Measurements from ENCODE around the gene TSPO. TPM values are rescaled to one million over a fixed set of nuclear protein-coding genes. Genes with fewer than 3 reads are reported as not detected.

Gene TSPO
- total RNA-seq, 4 donors from 2014 or later, result 276 to 910 (median 610) TPM

DNA sequence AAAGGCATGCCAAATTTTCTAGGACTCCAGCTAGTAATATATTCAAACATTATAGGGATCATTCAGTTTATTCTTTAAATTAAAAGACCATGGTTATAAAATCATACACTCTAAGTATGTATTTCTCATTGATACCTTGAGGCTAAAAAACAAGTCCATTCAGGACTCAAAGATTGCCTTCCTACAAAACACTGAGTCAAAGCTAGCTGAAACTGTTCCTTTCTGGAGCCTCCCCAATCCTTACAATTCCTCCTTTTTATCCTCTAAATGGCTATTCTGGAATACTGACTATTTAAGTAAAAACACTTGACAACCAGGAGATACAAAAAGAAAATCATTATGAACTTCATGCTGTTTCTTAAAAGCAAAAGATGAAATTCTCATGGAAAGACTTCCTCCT lies 40.5 kb downstream of the TSPO start:
- TF ChIP-seq, protein P1, sequence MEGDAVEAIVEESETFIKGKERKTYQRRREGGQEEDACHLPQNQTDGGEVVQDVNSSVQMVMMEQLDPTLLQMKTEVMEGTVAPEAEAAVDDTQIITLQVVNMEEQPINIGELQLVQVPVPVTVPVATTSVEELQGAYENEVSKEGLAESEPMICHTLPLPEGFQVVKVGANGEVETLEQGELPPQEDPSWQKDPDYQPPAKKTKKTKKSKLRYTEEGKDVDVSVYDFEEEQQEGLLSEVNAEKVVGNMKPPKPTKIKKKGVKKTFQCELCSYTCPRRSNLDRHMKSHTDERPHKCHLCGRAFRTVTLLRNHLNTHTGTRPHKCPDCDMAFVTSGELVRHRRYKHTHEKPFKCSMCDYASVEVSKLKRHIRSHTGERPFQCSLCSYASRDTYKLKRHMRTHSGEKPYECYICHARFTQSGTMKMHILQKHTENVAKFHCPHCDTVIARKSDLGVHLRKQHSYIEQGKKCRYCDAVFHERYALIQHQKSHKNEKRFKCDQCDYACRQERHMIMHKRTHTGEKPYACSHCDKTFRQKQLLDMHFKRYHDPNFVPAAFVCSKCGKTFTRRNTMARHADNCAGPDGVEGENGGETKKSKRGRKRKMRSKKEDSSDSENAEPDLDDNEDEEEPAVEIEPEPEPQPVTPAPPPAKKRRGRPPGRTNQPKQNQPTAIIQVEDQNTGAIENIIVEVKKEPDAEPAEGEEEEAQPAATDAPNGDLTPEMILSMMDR (IDR thresholded peaks at IDR 0.05; ENCODE audit: low read depth), result no peak

DNA sequence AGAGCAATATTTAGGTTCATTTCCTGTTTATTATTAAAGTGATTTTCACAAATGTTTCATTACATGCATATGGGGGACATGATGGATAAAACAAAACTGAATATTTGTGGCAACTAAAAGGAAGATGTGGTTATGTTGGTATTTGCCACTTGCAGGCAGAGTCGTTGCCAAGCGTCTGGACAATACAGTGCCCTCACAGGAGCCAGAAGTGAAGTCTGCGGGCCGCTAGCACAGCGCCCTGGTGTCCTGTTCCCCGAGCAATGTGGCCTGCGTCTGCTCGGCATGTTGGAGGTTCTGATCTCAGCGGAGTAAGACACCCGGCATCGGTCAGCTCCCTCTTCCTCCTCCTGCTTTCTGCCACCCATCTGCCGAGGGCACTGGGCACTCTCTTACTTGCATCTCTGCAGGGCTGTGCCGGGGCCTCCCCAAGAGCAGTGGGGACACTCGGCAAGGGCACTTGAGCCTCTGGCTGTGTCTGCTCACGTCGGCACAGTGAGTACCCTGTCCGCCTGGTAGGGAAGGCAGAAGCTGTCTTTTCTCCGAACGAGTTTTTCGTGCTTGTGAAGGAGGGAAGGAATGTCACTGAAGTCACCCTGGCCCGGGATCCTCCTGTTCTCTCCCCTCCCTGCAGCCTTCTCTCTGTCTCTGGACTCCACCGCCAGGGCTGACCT lies 46.0 kb downstream of the TSPO start:
- TF ChIP-seq, protein P1 (IDR thresholded peaks at IDR 0.05; ENCODE audit: low read depth), result no peak

DNA sequence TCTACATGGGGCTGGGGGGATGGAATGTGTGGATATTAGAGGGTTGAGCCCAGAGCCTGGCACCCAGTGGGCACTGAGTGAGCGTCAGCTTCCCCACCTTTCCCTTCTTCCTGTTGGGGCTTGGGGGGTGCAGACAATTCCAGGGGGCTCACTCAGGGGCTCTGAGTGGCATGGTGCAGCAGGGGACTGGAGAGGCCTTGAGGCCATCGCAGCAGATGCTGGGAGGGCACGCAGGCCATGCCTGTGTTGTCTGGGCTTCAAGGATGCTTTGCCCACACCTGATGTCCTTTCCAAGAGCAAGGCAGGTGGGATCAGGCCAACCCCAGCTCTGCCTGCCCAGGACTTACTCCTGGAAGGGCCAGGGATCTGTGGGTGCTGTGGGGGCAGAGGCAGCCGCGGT lies 46.8 kb downstream of the TSPO start:
- TF ChIP-seq, protein P1 (IDR thresholded peaks at IDR 0.05; ENCODE audit: low read depth), result no peak

DNA sequence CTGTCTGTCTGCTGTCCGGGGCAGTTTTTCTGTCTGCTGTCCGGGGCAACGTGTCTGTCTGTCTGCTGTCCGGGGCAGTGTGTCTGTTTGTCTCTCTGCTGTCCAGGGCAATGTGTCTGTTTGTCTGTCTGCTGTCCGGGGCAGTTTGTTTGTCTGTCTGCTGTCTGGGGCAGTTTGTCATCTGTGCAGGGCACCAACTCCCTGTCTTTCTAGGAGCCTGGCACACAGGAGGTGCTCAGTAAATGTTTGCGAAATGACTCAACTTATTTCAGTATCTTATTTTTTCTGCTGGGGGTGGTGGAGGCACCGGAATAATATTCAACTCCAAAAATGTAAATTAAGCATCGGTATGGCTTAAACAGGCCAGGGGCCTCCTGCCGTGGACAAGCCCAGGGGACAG lies 47.6 kb downstream of the TSPO start:
- TF ChIP-seq, protein P1 (IDR thresholded peaks at IDR 0.05; ENCODE audit: low read depth), result no peak

DNA sequence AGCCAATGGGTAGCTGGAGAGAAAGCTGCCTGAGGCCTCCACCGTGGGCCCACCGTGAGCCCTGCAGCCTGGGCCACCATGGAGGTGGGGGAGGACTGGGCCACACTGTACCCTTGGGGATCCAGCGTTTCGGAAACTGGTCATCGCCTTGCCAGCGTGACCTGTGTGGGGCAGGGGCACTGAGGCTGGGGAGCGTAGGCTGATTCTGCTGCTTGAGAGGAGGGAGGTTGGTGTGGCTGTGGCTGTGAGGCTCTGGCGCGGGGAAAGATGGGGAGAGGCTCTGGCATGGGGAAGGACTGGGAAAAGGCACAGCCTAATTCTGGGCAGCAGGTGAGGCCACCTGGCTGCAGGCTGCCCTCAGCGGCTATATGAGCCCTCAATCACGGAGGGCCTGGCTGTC lies 48.2 kb downstream of the TSPO start:
- TF ChIP-seq, protein P1 (IDR thresholded peaks at IDR 0.05; ENCODE audit: low read depth), result no peak

DNA sequence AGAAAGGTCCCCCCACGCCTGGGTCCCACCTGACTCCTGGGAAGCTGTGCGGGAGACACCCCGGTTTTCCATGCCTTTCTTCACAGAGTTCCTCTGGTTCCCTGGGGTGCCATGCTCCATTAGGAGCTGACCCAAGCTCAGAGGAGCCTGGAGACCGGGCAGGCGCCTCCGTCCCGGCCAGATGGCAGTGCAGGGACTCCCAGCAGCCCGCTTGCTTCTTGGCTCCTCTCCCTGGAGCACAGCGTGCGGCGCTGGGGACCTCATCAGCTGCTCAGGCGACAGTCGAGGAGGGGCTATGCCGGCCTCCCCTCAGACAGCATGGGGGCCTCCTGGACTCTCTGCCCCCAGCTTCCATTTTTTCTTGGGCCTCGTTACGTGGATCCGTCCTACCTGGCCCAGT lies 48.7 kb downstream of the TSPO start:
- TF ChIP-seq, protein P1 (IDR thresholded peaks at IDR 0.05; ENCODE audit: low read depth), result no peak

DNA sequence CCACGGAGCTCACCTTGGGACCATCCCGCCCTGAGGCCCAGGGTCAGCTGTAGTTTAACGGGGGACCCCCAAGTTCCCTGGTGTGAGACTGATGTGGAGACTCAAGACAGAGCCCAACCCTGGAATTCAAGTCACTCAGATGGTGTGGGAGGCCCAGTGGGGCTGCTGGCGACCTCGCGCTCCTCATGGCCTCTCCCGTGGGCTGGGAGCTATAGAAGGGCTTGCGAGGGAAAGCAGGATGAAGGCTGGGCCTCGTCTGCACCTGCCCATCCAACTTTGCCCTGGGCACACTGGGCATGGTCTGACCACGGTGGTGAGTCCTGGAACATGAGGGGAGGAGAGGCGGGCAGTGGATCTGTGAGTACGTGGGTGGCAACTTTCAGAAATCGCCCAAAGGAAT lies 49.2 kb downstream of the TSPO start:
- TF ChIP-seq, protein P1 (IDR thresholded peaks at IDR 0.05; ENCODE audit: low read depth), result no peak

Measured in subcutaneous adipose tissue (tissue), 4 donors.